ENCODE measurements around the gene ALKBH4. TPM values are rescaled to one million over a fixed set of nuclear protein-coding genes. Genes with fewer than 3 reads are reported as not detected.

Gene ALKBH4
- total and polyA plus RNA-seq, 10 of the 15 experiments (the other 5 are each of a cell fraction or from before 2014, with no cell fraction given), result 4.1 to 16.9 (median 11.3) TPM

- TF ChIP-seq RFX5 (IDR thresholded peaks at IDR 0.05; ENCODE audit: low read depth, low read length) (no peak), CREM (IDR thresholded peaks at IDR 0.05; ENCODE audit: low read depth) (peak; percentile 75; the same call in 1 of the 2 replicates), PBX3 (IDR thresholded peaks at IDR 0.05; ENCODE audit: insufficient replicate concordance, low read depth, low read length) (no peak), ZBTB4 (CRISPR knock-in tag; IDR thresholded peaks at IDR 0.05) (no peak), ESRRA (IDR thresholded peaks at IDR 0.05; ENCODE audit: low read length) (no peak), ZNF207 (IDR thresholded peaks at IDR 0.05; ENCODE audit: borderline replicate concordance) (no peak), HDGF (IDR thresholded peaks at IDR 0.05) (peak; percentile 98), BRCA1 (IDR thresholded peaks at IDR 0.05; ENCODE audit: low read depth, low read length) (no peak; the same call in 1 of the 2 replicates), TAF1 (IDR thresholded peaks at IDR 0.05; ENCODE audit: borderline replicate concordance, low read depth, low read length) (peak; percentile 71), LARP7 (IDR thresholded peaks at IDR 0.05) (no peak; the same call in 1 of the 2 replicates), RUNX3 (IDR thresholded peaks at IDR 0.05; ENCODE audit: low read length) (no peak), SMAD5 (IDR thresholded peaks at IDR 0.05; ENCODE audit: low read depth) (peak; percentile 16; the same call in 1 of the 2 replicates), WRNIP1 (IDR thresholded peaks at IDR 0.05; ENCODE audit: borderline replicate concordance, low read depth, low read length) (peak; percentile 85; the same call in 1 of the 2 replicates), NR2C1 (IDR thresholded peaks at IDR 0.05) (no peak), MAX (IDR thresholded peaks at IDR 0.05; ENCODE audit: low read depth, low read length) (peak; percentile 80), POLR2A (IDR thresholded peaks at IDR 0.05; ENCODE audit: low read depth, low read length) (peak; percentile 82), BCL3 (IDR thresholded peaks at IDR 0.05; ENCODE audit: borderline replicate concordance, insufficient read depth, low read depth, low read length, poor library complexity, severe bottlenecking) (peak; percentile 20), KAT2A (conservative IDR thresholded peaks at IDR 0.05; ENCODE audit: control insufficient read depth, low read depth, low read length) (no peak), BACH1 (IDR thresholded peaks at IDR 0.05; ENCODE audit: borderline replicate concordance) (peak; percentile 55; the same call in 1 of the 2 replicates)
- TF ChIP-seq, protein P1, sequence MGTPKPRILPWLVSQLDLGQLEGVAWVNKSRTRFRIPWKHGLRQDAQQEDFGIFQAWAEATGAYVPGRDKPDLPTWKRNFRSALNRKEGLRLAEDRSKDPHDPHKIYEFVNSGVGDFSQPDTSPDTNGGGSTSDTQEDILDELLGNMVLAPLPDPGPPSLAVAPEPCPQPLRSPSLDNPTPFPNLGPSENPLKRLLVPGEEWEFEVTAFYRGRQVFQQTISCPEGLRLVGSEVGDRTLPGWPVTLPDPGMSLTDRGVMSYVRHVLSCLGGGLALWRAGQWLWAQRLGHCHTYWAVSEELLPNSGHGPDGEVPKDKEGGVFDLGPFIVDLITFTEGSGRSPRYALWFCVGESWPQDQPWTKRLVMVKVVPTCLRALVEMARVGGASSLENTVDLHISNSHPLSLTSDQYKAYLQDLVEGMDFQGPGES (IDR thresholded peaks at IDR 0.05), result no peak
- TF ChIP-seq, protein P2, sequence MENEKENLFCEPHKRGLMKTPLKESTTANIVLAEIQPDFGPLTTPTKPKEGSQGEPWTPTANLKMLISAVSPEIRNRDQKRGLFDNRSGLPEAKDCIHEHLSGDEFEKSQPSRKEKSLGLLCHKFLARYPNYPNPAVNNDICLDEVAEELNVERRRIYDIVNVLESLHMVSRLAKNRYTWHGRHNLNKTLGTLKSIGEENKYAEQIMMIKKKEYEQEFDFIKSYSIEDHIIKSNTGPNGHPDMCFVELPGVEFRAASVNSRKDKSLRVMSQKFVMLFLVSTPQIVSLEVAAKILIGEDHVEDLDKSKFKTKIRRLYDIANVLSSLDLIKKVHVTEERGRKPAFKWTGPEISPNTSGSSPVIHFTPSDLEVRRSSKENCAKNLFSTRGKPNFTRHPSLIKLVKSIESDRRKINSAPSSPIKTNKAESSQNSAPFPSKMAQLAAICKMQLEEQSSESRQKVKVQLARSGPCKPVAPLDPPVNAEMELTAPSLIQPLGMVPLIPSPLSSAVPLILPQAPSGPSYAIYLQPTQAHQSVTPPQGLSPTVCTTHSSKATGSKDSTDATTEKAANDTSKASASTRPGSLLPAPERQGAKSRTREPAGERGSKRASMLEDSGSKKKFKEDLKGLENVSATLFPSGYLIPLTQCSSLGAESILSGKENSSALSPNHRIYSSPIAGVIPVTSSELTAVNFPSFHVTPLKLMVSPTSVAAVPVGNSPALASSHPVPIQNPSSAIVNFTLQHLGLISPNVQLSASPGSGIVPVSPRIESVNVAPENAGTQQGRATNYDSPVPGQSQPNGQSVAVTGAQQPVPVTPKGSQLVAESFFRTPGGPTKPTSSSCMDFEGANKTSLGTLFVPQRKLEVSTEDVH (IDR thresholded peaks at IDR 0.05; ENCODE audit: low read depth, partially characterized antibody), result no peak
These were observed 38.2 kb downstream of the ALKBH4 start (continued) for GRCh38 chr7:102426268-102427018.

Measured in GM12878 (cell line).